MM.1S (cell line): Measurements from ENCODE around the gene MPP4.

Source experiments
- EZH2 ChIP-seq: fragments of 300-600 bp; sonication (generic); optimal IDR thresholded peaks from 2 replicates; pipeline ENCODE3; 2017; ENCODE audit warnings: low read depth, mild to moderate bottlenecking, antibody characterized with exemption, low read length, mixed read lengths
- EZH2phosphoT487 ChIP-seq: fragments of 300-600 bp; sonication (generic); IDR thresholded peaks from 2 replicates; pipeline ENCODE4 v1.6.1; 2018; ENCODE audit warnings: antibody characterized with exemption, low read length
- TF ChIP-seq, protein P1 (sequence below): fragments of 300-600 bp; sonication (generic); IDR thresholded peaks from 2 replicates; pipeline ENCODE4 v1.5.1; 2016; ENCODE audit warnings: antibody characterized with exemption, low read length, mixed read lengths

DNA sequence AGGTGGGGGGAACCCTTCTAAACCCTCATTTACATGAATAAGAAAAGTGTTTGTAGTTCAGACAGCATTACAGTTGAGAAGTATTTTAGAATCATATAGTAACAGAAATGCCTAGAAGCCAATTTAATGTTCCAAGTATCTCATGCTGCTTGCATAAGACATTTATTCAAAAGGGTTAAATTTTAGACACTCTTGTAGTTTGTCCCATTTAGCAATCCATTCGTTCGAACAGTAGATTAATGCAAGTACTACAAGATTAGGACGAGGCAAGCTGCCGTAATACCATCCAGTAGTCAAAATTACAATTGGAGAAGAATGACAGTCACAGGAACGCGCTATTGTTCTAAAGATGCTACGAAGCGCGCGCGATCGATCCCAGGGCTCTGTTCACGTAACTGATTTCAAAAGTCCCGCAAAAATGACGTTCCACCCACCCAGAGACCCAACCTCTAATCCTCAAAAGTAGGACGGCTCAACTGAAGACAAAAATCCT lies 56.3 kb downstream of the MPP4 start:
- TF ChIP-seq EZH2: no peak
- TF ChIP-seq, protein P1, sequence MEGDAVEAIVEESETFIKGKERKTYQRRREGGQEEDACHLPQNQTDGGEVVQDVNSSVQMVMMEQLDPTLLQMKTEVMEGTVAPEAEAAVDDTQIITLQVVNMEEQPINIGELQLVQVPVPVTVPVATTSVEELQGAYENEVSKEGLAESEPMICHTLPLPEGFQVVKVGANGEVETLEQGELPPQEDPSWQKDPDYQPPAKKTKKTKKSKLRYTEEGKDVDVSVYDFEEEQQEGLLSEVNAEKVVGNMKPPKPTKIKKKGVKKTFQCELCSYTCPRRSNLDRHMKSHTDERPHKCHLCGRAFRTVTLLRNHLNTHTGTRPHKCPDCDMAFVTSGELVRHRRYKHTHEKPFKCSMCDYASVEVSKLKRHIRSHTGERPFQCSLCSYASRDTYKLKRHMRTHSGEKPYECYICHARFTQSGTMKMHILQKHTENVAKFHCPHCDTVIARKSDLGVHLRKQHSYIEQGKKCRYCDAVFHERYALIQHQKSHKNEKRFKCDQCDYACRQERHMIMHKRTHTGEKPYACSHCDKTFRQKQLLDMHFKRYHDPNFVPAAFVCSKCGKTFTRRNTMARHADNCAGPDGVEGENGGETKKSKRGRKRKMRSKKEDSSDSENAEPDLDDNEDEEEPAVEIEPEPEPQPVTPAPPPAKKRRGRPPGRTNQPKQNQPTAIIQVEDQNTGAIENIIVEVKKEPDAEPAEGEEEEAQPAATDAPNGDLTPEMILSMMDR: no peak
- TF ChIP-seq EZH2phosphoT487: no peak
